Activated naive CD8-positive, alpha-beta T cell treated with anti-CD3 and anti-CD28 coated beads, Interleukin-2, amount 50 U/mL, for 16 hours (primary cell): ENCODE results near the gene CRACR2B.

ENCODE experiments used
- DNase-seq: peaks from one replicate; pipeline ENCODE4 v3.0.0-alpha.2; 2020; ENCODE audit warnings: low read depth, low spot score

Gene CRACR2B

DNA sequence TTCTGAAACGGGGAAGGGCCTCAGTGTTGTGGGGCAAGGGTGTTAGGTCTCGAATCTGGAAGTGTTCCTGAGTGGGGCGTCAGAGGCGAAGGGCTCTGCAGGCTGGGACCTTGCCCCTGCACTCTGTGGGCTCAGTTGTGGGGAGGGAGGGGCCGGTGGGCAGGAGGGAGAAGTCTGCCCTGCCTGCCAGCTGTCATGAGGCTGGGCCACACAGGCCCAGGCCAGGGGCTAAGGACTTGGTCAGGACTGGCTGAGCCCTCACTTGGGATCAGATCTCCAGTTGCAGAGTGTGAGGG lies at the start of gene CRACR2B:
Gene CRACR2B, plus strand, starts transcription at position 23 of the 296 bp plus-strand sequence. CDS start 689 bp downstream, outside the sequence.
- DNase-seq, result no peak

DNA sequence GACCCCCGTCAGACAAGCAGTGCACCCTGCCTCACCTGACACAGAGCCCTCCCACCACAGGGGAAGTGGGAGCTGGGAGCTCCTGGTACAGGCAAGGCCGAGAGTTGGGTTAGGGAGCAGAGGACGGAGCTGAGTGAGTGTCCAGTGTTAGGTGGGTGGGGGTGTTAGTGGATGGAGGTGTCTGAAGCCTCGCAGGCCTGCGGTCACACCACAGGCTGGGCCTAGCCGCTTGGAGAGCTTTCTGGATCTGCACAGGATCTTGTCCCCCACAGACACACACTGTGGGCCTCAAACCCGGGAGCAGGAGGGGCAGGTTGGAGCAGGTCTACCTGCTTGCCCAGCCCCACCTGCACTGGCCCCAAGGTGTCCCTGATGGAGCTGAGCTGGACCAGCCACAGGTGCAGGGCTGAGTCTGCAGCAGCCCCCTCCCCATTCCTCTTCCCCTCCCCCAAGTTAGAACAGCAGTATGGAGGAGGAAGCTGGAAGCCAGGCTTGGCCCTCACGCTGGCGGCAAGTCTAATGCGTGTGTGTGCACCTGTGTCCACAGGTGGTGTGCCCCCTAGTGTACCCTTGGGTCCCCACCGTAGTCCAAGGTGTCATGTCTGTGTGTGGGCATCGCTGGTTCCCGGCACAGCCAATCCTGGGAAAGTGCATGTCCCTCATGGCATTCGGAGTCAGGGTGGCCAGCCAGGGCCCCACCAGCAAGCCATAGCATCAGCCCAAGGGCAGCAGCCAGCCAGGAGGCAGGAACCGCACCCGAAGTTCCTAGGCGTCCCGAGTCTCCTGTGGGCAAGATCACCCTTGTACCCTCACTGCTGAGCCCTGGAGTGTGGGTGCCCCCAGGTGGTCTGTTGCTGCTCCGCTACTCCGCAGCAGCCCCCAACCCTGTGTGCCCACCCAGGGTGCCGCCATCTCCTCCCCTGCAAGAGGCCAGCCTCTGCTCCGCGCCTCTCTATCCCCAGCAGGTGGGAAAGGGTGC lies 48.5 kb upstream of the CRACR2B start:
- DNase-seq, result no peak

DNA sequence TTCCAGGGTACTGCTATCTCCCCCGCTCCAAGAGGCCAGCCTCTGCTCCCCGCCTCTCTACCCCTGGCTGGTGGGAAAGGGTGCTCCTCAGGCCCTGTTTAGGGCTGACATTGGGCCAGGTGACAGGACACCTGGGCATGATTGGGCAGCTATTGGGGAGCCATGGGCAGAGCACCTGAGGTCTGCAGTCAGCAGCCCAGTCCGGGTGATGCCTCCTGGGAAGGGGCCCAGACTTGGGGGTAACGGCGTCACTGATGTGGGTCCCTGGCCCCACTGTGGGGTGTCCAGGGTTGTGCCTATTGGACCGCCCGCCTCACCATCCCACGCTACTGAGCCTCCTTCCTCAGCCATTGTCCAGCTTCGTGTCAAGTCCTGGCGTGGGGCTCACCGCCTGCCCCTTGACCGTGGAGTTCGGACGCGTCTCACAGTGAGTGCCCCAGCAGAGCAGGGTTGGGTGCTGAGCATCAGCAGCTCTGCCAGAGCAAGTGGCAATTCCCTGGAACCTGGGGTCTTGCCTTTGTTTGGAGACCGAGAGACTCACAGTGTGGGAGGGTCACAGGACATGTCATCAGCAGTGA lies 47.7 kb upstream of the CRACR2B start:
- no peak for DNase-seq

DNA sequence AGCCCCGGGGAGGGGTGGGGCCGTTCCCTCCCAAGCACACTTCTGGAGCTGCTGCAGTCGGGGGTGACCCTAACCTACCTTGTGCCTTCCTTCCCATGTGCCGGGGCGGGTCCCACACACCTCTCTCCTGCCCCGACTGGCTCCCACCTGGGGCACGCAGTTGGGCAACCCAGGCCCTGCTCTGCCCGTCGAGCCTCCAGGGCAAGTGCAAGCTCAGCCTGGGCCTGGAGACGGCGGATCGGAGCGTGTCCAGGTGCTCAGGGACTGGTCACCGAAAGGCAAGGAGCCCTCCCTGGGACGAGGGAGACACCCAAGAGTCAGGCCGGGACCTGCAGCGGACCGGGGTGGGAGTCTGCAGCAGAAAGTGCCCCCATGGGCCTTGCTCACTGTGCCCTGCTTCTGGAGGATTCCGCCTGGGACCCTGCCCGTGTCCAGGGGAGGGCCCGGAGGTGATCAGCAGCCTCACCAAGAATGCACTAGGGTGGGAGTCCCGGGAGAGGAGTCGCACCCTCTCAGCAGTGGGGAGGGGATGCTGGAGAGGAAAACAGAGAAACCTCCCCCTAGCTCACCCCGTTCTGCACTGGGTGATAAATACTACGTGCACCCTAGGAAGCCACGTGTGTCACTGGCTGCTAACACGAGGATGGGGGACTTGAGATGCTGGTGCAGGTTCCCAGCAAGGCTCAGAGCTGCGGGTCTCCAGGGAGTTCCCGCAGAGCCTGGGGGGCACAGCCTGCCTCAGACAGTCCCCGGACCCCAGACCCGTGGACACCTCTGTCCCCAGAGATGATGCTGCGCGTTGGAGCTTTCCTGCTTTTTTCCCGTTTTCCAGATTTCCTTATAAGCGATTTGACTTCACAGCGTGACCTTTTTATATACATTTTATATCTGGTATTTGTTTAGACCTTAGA lies 45.2 kb upstream of the CRACR2B start:
- no peak for DNase-seq

- no peak for DNase-seq
Observed at GRCh38 chr11:783581-784015, 44.1 kb upstream of the CRACR2B start.

DNA sequence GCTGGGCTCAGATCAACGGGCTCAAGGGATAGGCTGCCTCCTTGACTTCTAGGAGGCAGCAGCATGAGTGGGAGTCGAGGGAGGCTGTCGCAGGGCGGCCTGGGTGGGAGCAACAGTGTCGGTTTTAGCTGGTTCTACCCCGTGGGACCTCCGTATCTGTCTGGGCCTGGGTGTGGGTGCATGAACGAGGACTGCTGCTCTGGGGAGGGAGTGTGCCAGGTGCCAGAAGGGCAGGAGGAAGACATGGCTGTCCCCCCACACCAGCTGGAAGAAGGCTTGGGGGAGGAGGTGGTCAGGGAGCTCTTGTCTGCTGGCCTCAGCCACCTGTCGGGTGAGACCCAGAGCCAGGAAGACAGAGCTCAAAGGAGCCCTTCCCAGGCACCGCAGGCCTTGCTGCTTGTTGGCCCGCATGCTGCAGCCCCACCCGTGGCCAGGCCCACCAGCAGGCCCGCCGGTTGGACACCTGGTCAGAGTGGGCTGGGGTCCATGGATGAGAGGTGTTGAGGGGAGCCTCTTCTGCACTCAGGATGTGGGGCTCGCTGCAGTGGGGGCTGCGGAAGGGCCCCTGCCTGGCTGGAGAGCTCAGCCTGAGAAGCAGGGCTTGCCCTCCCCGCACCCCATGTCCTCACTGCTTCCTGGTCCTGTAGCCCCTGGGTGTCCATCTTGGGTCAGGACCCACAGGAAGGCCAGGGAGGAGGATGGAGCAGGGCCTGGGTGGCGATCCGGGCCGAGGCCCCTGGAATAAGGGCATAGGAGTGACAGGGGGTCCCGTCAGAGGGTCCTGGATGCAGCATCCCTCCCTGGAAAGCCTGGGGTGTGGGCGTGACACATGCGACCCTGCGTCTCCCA lies 41.3 kb upstream of the CRACR2B start:
- DNase-seq, result no peak

GRCh38 chr11:787084-787675 lies 40.5 kb upstream of the CRACR2B start:
- no peak for DNase-seq

DNA sequence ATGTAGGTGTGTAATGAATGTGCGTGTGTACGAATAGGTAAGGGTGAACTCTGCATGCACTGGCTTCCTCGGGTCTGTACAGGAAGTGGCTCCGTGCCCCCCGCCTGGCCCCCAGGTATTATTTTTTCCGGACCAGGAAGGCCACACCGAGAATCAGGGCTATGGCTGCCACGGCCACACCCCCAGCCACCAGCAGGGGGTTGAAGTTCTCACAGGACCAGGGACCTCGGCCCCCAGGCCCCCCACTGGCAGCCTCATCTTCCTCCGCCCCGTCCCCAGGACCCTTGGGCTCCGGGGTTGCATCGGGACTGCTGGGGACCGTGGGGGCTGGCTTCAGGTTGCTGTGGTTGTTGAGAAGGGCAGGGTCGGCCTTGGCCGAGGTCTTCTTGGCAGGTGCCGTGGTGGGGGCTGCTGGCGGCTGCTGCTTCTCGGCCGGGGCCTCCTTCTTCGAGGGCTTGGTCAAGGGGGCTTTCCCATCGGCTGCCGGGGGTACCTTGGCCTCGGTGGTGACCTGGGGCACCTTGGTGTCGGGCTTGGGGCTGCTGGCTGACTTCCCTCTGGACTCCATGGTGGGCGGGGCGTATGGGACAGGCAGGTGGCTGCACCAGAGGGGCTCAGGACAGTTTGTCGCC lies 39.6 kb upstream of the CRACR2B start:
- DNase-seq, result no peak

GRCh38 chr11:788953-789940 lies 38.5 kb upstream of the CRACR2B start:
- DNase-seq, result no peak

GRCh38 chr11:789943-790342 lies 37.8 kb upstream of the CRACR2B start, which contains the start of gene CEND1:
TSS of gene CEND1 (minus strand) at chr11:790090. CDS start at chr11:788576, 1,514 bp downstream.
- DNase-seq, result no peak

DNA sequence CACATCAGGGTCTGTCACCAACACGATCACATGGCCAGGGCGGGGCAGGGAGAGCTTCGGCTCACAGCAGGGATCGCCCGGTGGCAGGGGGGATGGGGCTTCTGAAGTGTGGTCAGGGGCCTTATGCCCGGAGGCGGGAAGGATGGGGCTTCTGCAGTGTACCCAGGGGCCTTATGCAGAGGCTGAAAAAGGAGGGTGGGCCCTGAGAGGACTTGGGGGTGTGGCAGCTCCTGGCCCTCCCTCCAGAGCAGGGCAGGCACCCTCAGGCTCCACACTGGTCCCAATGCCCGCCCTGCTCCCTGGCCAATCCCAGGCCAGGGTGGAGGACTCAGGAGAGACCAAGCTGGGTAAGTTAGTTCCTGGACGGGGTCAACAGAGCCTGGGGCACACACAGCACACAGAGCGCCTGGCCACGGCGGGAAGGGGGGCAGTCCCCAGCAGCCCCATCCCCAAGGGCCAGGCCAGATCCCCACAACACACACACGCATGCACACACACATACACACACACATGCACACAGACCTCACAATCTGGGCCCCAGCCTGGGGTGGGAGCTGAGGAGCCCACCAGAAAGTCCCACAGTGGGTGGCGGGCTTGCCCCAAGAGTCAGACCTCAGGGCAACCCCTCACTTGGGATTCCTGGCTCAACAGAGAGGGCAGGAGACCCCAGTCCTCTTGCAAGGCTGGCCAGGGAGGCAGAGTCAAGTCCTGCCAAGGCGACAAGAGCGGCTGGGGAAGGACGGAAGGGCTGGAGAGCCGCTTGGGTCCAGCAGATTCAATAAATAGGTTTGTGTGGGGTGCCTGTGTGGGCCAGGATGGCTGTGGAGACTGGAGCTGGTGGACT lies 36.8 kb upstream of the CRACR2B start:
- DNase-seq, result no peak

GRCh38 chr11:791658-792534 lies 35.8 kb upstream of the CRACR2B start:
- DNase-seq, result no peak

DNA sequence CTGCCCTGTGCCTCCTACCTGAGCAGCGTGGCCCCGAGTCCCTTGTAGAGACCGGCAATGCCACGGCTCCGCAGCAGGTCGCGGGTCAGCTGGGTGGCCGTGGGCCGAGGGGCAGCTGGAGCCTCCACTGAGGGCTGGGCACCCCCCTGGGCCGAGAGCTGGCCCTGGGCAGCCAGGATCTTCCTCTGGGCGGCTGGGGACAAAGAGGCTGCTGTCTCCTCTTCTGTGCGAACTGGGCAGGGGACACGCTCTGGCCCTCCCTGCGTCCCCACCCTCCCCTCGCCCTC lies 35.2 kb upstream of the CRACR2B start:
- DNase-seq, result no peak

- no peak for DNase-seq
Observed at GRCh38 chr11:792873-793272, 34.8 kb upstream of the CRACR2B start.

- no peak for DNase-seq
Observed at GRCh38 chr11:793556-793955, 34.2 kb upstream of the CRACR2B start.

DNA sequence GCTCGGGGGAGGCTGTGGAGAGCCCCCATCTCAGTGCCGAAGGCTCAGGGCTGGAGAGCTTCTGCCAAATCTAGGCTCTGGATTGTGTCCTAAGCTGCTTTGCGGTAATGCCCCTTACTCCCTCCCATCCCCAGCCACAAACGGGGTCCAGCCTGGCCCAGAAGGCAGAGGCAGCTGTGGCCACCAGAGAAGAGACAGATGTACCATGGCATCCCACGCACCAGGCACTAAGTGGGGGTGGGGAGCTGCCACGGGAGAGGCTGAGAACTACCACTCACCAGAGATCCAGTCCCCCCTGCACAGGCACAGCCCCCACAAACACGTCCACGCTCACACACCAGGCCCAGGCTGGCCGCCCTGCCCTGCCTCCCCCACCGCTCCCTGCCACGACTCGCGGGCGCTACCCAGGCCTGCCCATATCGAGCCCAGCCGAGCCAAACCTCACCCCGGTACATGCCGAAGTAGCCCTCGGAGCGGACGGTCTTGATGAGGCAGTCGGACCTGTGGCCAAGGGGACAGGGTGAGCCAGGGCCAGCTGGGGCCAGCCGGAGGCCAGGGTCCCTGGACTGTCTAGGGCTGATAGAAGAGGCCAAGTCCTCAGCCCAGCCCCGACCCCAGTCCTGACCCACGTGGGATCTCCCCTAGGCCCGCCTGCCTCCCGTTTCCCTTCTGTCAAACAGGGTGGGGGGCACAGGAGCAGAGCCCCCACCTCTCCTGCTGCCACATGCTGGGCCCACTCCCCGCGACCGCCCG lies 33.5 kb upstream of the CRACR2B start:
- no peak for DNase-seq
